Measurements from ENCODE around the gene CGREF1. TPM values are rescaled to one million over a fixed set of nuclear protein-coding genes. Genes with fewer than 3 reads are reported as not detected.

Gene CGREF1
- total RNA-seq, 2 experiments from 2014 or later: 3.7 to 4.3 TPM

DNA sequence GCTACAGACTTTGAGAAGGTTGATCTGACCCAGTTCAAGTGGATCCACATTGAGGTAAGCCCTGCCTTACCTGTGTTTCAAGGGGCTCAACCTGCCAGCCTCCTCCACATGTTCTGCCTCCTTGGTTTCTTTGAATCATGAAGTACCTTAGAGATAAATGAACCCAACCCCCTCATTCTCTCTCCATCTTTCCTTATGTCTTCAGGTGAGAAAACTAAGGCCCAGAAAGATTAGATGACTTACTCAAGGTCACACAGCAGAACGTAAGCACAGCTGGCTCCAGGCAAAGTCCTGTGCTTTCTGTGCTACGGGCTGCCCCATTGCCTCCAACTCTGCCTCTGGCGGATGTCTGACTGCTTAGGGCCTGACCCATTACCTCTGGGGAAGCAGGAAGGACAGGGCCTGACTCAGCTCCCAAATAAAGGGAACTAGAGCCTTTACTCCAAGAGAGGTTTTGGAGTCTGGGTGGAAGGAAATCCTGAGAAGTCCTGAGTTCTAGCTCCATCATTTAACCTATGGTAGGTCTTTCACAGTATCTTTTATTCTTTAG is 22.1 kb downstream of the CGREF1 start:
- TF ChIP-seq, protein P1, sequence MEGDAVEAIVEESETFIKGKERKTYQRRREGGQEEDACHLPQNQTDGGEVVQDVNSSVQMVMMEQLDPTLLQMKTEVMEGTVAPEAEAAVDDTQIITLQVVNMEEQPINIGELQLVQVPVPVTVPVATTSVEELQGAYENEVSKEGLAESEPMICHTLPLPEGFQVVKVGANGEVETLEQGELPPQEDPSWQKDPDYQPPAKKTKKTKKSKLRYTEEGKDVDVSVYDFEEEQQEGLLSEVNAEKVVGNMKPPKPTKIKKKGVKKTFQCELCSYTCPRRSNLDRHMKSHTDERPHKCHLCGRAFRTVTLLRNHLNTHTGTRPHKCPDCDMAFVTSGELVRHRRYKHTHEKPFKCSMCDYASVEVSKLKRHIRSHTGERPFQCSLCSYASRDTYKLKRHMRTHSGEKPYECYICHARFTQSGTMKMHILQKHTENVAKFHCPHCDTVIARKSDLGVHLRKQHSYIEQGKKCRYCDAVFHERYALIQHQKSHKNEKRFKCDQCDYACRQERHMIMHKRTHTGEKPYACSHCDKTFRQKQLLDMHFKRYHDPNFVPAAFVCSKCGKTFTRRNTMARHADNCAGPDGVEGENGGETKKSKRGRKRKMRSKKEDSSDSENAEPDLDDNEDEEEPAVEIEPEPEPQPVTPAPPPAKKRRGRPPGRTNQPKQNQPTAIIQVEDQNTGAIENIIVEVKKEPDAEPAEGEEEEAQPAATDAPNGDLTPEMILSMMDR (IDR thresholded peaks at IDR 0.05): no peak
- H3K4me1 Mint-ChIP-seq (ENCODE audit: low read depth): no peaks in the 10 kb centered on the region
- intact Hi-C loops (cut with micrococcal nuclease): loop anchor here (5.0 to 10.0 kb wide), 2 partner anchors 118 to 185 kb away; partner anchors contain the start of genes ATRAID, CAD, SLC5A6 and TRIM54
- no peaks in the 10 kb centered on the region for H3K27me3 Mint-ChIP-seq
- no peaks in the 10 kb centered on the region for H3K9me3 Mint-ChIP-seq
- ATAC-seq (no peak), DNase-seq (no peak)
- ChIA-PET CTCF (interaction anchor here (0.6 to 3.0 kb wide), 12 partner anchors 9 to 362 kb away, joined by 3 to 28 read pairs (median 5); partner anchors contain the start of genes KHK and TRIM54), POLR2A (interaction anchor here (1.0 to 2.6 kb wide), 4 partner anchors 10 to 313 kb away, joined by 3 to 10 read pairs (median 4); partner anchors contain the start of genes KHK and PPM1G)
- peak overlapping the region; percentile 15 for H3K27ac Mint-ChIP-seq
- H3K4me3 Mint-ChIP-seq: no peak overlapping the region
- H3K36me3 Mint-ChIP-seq (ENCODE audit: low read depth): no peaks in the 10 kb centered on the region

- no peaks in the 10 kb centered on the region for H3K27me3 Mint-ChIP-seq
- H3K9me3 Mint-ChIP-seq: no peaks in the 10 kb centered on the region
- peak overlapping the region; percentile 30 for H3K4me3 Mint-ChIP-seq
- POLR2A ChIA-PET: interaction anchor here (1.0 to 2.6 kb wide), 3 partner anchors 9 to 314 kb away, joined by 3 to 10 read pairs (median 4); partner anchors contain the start of genes KHK and PPM1G
- no peaks in the 10 kb centered on the region for H3K4me1 Mint-ChIP-seq (ENCODE audit: low read depth)
- DNase-seq (peak; percentile 65), ATAC-seq (peak; percentile 94)
- no peaks in the 10 kb centered on the region for H3K36me3 Mint-ChIP-seq (ENCODE audit: low read depth)
- intact Hi-C loops (cut with micrococcal nuclease): loop anchor here (5.0 to 10.0 kb wide), 2 partner anchors 119 to 186 kb away; partner anchors contain the start of genes ATRAID, CAD, SLC5A6 and TRIM54
- TF ChIP-seq, protein P1 (IDR thresholded peaks at IDR 0.05): no peak
- CTCF ChIA-PET: interaction anchor here (0.6 to 3.0 kb wide), 9 partner anchors 9 to 363 kb away, joined by 3 to 28 read pairs (median 6); partner anchors contain the start of genes KHK and TRIM54
- H3K27ac Mint-ChIP-seq: no peak overlapping the region
Observed at GRCh38 chr2:27095745-27096651, 22.9 kb downstream of the CGREF1 start.

- Mint-ChIP-seq H3K36me3 (ENCODE audit: low read depth) (no peaks in the 10 kb centered on the region), H3K9me3 (no peaks in the 10 kb centered on the region), H3K27ac (no peak overlapping the region), H3K4me1 (ENCODE audit: low read depth) (no peaks in the 10 kb centered on the region), H3K4me3 (no peak overlapping the region), H3K27me3 (no peaks in the 10 kb centered on the region)
- intact Hi-C loops (cut with micrococcal nuclease): loop anchor here (5.0 to 10.0 kb wide), 2 partner anchors 119 to 187 kb away; partner anchors contain the start of genes ATRAID, CAD, SLC5A6 and TRIM54
- ChIA-PET CTCF (interaction anchor here (0.9 to 1.4 kb wide), 2 partner anchors 9 to 133 kb away, joined by 3 read pairs; partner anchors contain the start of gene KHK), POLR2A (no interaction called here)
- TF ChIP-seq, protein P1 (IDR thresholded peaks at IDR 0.05): no peak
- no peak for ATAC-seq
- no peak for DNase-seq
Observed at GRCh38 chr2:27095427-27095744, 23.5 kb downstream of the CGREF1 start.

GRCh38 chr2:27094353-27094984 is 24.5 kb downstream of the CGREF1 start:
- Mint-ChIP-seq H3K27ac (no peak overlapping the region), H3K4me1 (ENCODE audit: low read depth) (no peaks in the 10 kb centered on the region), H3K27me3 (no peaks in the 10 kb centered on the region), H3K36me3 (ENCODE audit: low read depth) (no peaks in the 10 kb centered on the region), H3K9me3 (no peaks in the 10 kb centered on the region), H3K4me3 (no peak overlapping the region)
- intact Hi-C loops (cut with micrococcal nuclease): loop anchor here (10.0 kb wide), 1 partner anchor 120 kb away; the partner anchor contains the start of genes ATRAID, CAD and SLC5A6
- ATAC-seq: no peak
- CTCF ChIA-PET: interaction anchor here (1.0 to 1.6 kb wide), 3 partner anchors 8 to 186 kb away, joined by 3 to 7 read pairs (median 3); partner anchors contain the start of gene KHK
- no peak for DNase-seq
- POLR2A ChIA-PET: no interaction called here
- TF ChIP-seq, protein P1 (IDR thresholded peaks at IDR 0.05): no peak

Data from activated CD8-positive, alpha-beta T cell treated with anti-CD3 and anti-CD28 coated beads for 36 hours (primary cell).